NT2/D1 (cell line): ENCODE results near the gene C6orf58.

Source experiments
- SUZ12 ChIP-seq: IDR thresholded peaks from 2 replicates; pipeline ENCODE4 v1.6.1; 2011; ENCODE audit not compliant: insufficient read length, insufficient read depth; ENCODE audit errors: extremely low read depth
- YY1 ChIP-seq: IDR thresholded peaks from 2 replicates; pipeline ENCODE4 v1.6.1; 2011; ENCODE audit not compliant: insufficient read length, insufficient read depth
- ZNF274 ChIP-seq: IDR thresholded peaks from 2 replicates; pipeline ENCODE4 v1.6.1; 2011; ENCODE audit warnings: mild to moderate bottlenecking, low read depth, low read length

DNA sequence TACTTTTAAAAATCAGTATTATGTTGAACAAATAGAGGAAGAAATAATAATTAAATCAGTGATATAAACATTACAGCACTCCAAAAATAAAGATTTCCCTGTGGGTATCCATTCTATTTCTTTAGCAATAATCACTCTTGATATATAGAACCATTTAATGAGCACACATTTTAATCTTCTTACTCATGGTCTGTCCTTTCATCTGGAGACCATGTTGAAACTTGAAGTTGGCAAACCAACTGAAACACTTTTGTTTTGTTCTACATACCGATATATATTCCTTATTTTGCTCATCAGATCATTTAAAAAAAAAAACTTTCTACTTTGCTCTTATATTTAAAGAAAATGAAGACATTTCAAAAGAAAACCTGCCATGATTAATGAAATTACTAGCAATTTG is 13.4 kb downstream of the C6orf58 start:
- TF ChIP-seq ZNF274 = no peak
- TF ChIP-seq SUZ12 = no peak
- no peak for TF ChIP-seq YY1
